ENCODE results near the gene CDCP2. TPM values are rescaled to one million over a fixed set of nuclear protein-coding genes. Genes with fewer than 3 reads are reported as not detected.

The CDCP2 gene
- total RNA-seq, 2 donors from 2014 or later: 0.23 TPM; not detected in 1

GRCh38 chr1:54122135-54122751, 30.6 kb downstream of the CDCP2 start:
- DNase-seq (ENCODE audit: low spot score): no peak

GRCh38 chr1:54121482-54122134, 31.2 kb downstream of the CDCP2 start:
- TF ChIP-seq POLR2A (IDR thresholded peaks at IDR 0.05) (no peak), POLR2AphosphoS5 (IDR thresholded peaks at IDR 0.05) (peak; percentile 46)
- TF ChIP-seq, protein P1, sequence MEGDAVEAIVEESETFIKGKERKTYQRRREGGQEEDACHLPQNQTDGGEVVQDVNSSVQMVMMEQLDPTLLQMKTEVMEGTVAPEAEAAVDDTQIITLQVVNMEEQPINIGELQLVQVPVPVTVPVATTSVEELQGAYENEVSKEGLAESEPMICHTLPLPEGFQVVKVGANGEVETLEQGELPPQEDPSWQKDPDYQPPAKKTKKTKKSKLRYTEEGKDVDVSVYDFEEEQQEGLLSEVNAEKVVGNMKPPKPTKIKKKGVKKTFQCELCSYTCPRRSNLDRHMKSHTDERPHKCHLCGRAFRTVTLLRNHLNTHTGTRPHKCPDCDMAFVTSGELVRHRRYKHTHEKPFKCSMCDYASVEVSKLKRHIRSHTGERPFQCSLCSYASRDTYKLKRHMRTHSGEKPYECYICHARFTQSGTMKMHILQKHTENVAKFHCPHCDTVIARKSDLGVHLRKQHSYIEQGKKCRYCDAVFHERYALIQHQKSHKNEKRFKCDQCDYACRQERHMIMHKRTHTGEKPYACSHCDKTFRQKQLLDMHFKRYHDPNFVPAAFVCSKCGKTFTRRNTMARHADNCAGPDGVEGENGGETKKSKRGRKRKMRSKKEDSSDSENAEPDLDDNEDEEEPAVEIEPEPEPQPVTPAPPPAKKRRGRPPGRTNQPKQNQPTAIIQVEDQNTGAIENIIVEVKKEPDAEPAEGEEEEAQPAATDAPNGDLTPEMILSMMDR (IDR thresholded peaks at IDR 0.05): peak; percentile 36 to 88 (median 80)
- Histone ChIP-seq H3K36me3 (no peaks in the 10 kb centered on the region), H3K9me3 (no peaks in the 10 kb centered on the region), H3K27ac (no peak overlapping the region), H3K27me3 (replicated peaks; ENCODE audit: insufficient read depth) (no peaks in the 10 kb centered on the region), H3K4me1 (replicated peaks) (peaks cover 3% of the 10 kb centered on the region), H3K4me3 (peak overlapping the region in 1 of 2 donors; percentile 20)
- DNase-seq (ENCODE audit: low spot score): peak; percentile 76
- intact Hi-C loops (cut with DNase I): loop anchor here (2.0 to 5.0 kb wide), 3 partner anchors 146 to 367 kb away; partner anchors contain the start of gene SSBP3
- 3% methylated on average over 33 of the region's 36 CpGs for WGBS

More at GRCh38 chr1:54122135-54122751, 30.6 kb downstream of the CDCP2 start:
- H3K4me1 ChIP-seq (replicated peaks): peaks cover 3% of the 10 kb centered on the region
- H3K36me3 ChIP-seq: no peaks in the 10 kb centered on the region
- H3K27ac ChIP-seq: no peak overlapping the region
- H3K27me3 ChIP-seq (replicated peaks; ENCODE audit: insufficient read depth): no peaks in the 10 kb centered on the region
- no peak overlapping the region for H3K4me3 ChIP-seq
- intact Hi-C loops (cut with DNase I): loop anchor here (2.0 to 5.0 kb wide), 3 partner anchors 145 to 367 kb away; partner anchors contain the start of gene SSBP3
- H3K9me3 ChIP-seq: no peaks in the 10 kb centered on the region
- 34% methylated on average over 10 of the region's 14 CpGs for WGBS
- TF ChIP-seq, protein P1 (IDR thresholded peaks at IDR 0.05): no peak
- TF ChIP-seq POLR2AphosphoS5 (IDR thresholded peaks at IDR 0.05): no peak
- TF ChIP-seq POLR2A (IDR thresholded peaks at IDR 0.05): no peak

DNA sequence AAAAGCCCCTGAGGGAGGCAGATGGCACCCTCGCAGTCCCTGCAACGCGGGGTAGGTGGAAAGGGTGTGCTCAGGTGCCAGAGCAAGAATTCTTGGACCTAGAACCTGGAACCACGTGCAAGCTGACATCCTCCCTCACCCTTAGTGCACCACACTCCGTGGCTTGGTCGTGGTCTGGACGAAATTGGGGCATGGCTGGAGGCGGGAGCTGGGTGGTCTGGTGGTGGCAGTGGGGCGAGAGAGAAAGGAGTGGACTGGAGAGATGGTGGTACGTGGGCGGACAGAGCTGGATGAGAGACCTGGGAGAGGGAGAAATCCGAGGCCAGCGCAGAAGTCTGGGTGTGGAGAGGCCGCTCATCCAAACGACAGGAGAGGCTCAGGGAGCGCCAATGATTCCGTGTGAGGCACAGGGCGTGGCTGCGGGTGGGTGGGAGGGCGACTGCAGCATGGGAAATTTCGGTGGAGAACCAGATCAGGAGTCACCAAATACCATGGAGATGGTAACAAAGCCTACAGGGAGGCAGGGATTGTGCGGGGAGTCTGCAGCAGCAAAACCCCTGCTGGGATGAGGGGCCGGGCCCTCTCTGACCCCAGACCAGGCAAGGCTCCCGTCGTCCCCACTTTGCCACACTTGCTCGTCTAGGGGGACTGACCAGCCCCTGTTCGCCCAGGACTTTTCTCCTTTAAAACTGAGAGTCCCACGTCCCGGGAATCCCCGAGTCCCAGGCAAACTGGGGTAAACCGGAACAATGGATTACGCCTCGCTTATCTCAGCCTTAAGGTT, 31.9 kb downstream of the CDCP2 start:
- intact Hi-C loops (cut with DNase I): loop anchor here (5.0 kb wide), 2 partner anchors 146 to 286 kb away; partner anchors contain the start of gene SSBP3
- WGBS: 68% methylated on average over 33 of the region's 33 CpGs
- no peak for DNase-seq (ENCODE audit: low spot score)
- no peaks in the 10 kb centered on the region for H3K9me3 ChIP-seq
- no peak overlapping the region for H3K4me3 ChIP-seq
- TF ChIP-seq, protein P1 (IDR thresholded peaks at IDR 0.05): no peak
- no peak for TF ChIP-seq POLR2A (IDR thresholded peaks at IDR 0.05)
- no peak for TF ChIP-seq POLR2AphosphoS5 (IDR thresholded peaks at IDR 0.05)
- peaks cover 3% of the 10 kb centered on the region for H3K4me1 ChIP-seq (replicated peaks)
- H3K36me3 ChIP-seq: no peaks in the 10 kb centered on the region
- no peaks in the 10 kb centered on the region for H3K27me3 ChIP-seq (replicated peaks; ENCODE audit: insufficient read depth)
- H3K27ac ChIP-seq: no peak overlapping the region

DNA sequence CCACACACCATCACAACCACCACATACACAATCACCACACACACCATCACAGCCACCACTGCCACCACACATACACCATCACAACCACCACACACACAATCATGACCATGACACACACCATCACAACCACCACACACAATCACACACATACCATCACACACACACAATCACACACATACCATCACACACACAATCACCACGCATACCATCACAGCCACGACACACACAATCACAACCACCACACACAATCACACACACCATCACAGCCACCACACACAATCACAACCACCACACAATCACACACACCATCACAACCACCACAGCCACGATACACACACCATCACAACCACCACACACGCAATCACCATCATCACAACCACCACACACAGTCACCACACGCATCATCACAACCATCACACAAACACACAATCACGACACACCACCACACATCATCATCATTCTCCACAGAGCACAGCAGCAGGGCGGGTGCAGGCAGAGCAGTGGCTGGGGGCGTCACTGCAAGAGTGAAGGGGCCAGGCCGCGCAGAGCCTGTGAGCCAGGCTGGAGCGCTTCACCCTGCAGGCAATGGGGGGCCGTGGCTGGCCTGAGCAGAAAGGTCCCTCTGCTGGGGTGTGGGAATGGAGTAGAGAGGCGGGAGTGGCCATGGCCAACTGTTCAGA, 32.6 kb downstream of the CDCP2 start:
- TF ChIP-seq, protein P1 (IDR thresholded peaks at IDR 0.05): no peak
- no peak for TF ChIP-seq POLR2AphosphoS5 (IDR thresholded peaks at IDR 0.05)
- no peak for TF ChIP-seq POLR2A (IDR thresholded peaks at IDR 0.05)
- Histone ChIP-seq H3K36me3 (no peaks in the 10 kb centered on the region), H3K27ac (no peak overlapping the region), H3K9me3 (no peaks in the 10 kb centered on the region), H3K4me1 (replicated peaks) (peaks cover 3% of the 10 kb centered on the region), H3K4me3 (no peak overlapping the region), H3K27me3 (replicated peaks; ENCODE audit: insufficient read depth) (no peaks in the 10 kb centered on the region)
- DNase-seq (ENCODE audit: low spot score): no peak
- intact Hi-C loops (cut with DNase I): loop anchor here (5.0 kb wide), 2 partner anchors 147 to 287 kb away; partner anchors contain the start of gene SSBP3
- WGBS: 98% methylated on average over 13 of the region's 13 CpGs

Measured in prostate gland (tissue), 2 donors.